Liver (tissue), 9 donors: Measurements from ENCODE around the gene DMAP1. TPM values are rescaled to one million over a fixed set of nuclear protein-coding genes. Genes with fewer than 3 reads are reported as not detected.
A peak's percentile ranks its signal among the peaks of the same experiment; 100 is the strongest.

Source experiments
- DNase-seq: peaks from one replicate; pipeline ENCODE4 v3.0.0-alpha.2; 2017; ENCODE audit warnings: low spot score
- H3K27ac ChIP-seq, 2 donors: one replicate each; pipeline ENCODE4 v1.7.0; 2013; ENCODE audit warnings: inconsistent platforms in 2 of 2, low read length in 2 of 2, control low read depth in 1 of 2, low read depth in 1 of 2, mild to moderate bottlenecking in 1 of 2
- H3K27me3 ChIP-seq, 4 donors: one replicate each; pipeline versions ENCODE4 v1.6.1 to v1.7.0; 2013; ENCODE audit warnings: low read length in 3 of 4, inconsistent platforms in 1 of 4, mild to moderate bottlenecking in 1 of 4, moderate library complexity in 1 of 4; ENCODE audit not compliant: control insufficient read depth in 4 of 4, insufficient read depth in 4 of 4
- H3K36me3 ChIP-seq, 4 donors: one replicate each; pipeline versions ENCODE4 v1.6.1 to v1.7.0; 2013; ENCODE audit warnings: low read length in 3 of 4, mild to moderate bottlenecking in 3 of 4, low read depth in 1 of 4, moderate library complexity in 1 of 4; ENCODE audit not compliant: control insufficient read depth in 4 of 4, insufficient read depth in 3 of 4
- H3K4me1 ChIP-seq, 4 donors: one replicate each; pipeline versions ENCODE4 v1.6.1 to v1.7.0; 2013; ENCODE audit warnings: low read length in 3 of 4, mild to moderate bottlenecking in 3 of 4, moderate library complexity in 1 of 4; ENCODE audit not compliant: control insufficient read depth in 4 of 4, insufficient read depth in 4 of 4
- H3K4me3 ChIP-seq, 3 donors: one replicate each; pipeline versions ENCODE4 v1.6.1 to v1.7.0; 2013; ENCODE audit warnings: low read length in 3 of 3, control low read depth in 1 of 3, low read depth in 1 of 3, mild to moderate bottlenecking in 1 of 3
- H3K9ac ChIP-seq, 2 donors: one replicate each; pipeline ENCODE4 v1.7.0; 2013; ENCODE audit warnings: low read length in 2 of 2, mild to moderate bottlenecking in 2 of 2, moderate library complexity in 2 of 2, control low read depth in 1 of 2, low read depth in 1 of 2
- H3K9me3 ChIP-seq, 4 donors: one replicate each; pipeline versions ENCODE4 v1.6.1 to v1.7.0; 2013; ENCODE audit warnings: low read length in 3 of 4; ENCODE audit not compliant: control insufficient read depth in 4 of 4
- CTCF ChIP-seq: fragments of 150-350 bp; IDR thresholded peaks from 2 replicates; pipeline ENCODE4 v1.5.1; 2017; ENCODE audit warnings: improper control_type of control experiment, low read depth, low read length; ENCODE audit not compliant: missing input control
- FOXA2 ChIP-seq: IDR thresholded peaks from 2 replicates; pipeline ENCODE4 v1.6.1; 2016; ENCODE audit warnings: antibody characterized with exemption
- GABPA ChIP-seq, 2 donors: IDR thresholded peaks in 1 of 2; conservative IDR thresholded peaks in 1 of 2; 2 replicates each; pipeline ENCODE4 v1.6.1; 2016; ENCODE audit warnings: antibody characterized with exemption in 2 of 2, mild to moderate bottlenecking in 1 of 2, moderate library complexity in 1 of 2
- JUND ChIP-seq, 2 donors: IDR thresholded peaks; 2 replicates each; pipeline ENCODE4 v1.6.1; 2016; ENCODE audit warnings: antibody characterized with exemption in 2 of 2
- NR2F2 ChIP-seq: IDR thresholded peaks from 2 replicates; pipeline ENCODE4 v1.6.1; 2016; ENCODE audit warnings: antibody characterized with exemption
- REST ChIP-seq: IDR thresholded peaks from 2 replicates; pipeline ENCODE4 v1.6.1; 2016; ENCODE audit warnings: antibody characterized with exemption, mild to moderate bottlenecking
- RXRA ChIP-seq, 2 donors: IDR thresholded peaks; 2 replicates each; pipeline ENCODE4 v1.6.1; 2017 to 2018; ENCODE audit warnings: antibody characterized with exemption in 2 of 2, mild to moderate bottlenecking in 1 of 2
- SP1 ChIP-seq: IDR thresholded peaks from 2 replicates; pipeline ENCODE4 v1.6.1; 2018; ENCODE audit warnings: antibody characterized with exemption, mild to moderate bottlenecking
- TAF1 ChIP-seq: conservative IDR thresholded peaks from 2 replicates; pipeline ENCODE4 v1.6.1; 2016; ENCODE audit warnings: antibody characterized with exemption, mild to moderate bottlenecking
- YY1 ChIP-seq: IDR thresholded peaks from 2 replicates; pipeline ENCODE4 v1.6.1; 2016; ENCODE audit warnings: antibody characterized with exemption, mild to moderate bottlenecking
- ZBTB33 ChIP-seq: IDR thresholded peaks from 2 replicates; pipeline ENCODE4 v1.6.1; 2016; ENCODE audit warnings: antibody characterized with exemption
- WGBS: extraction: QIAGEN DNeasy Blood & Tissue Kit; methylation state at CpG from one replicate; pipeline ENCODE4 v1.1.7; 2013; 5-methylcytosine and 5-hydroxymethylcytosine counted together
- polyA plus RNA-seq, 2 donors: library from polyadenylated mRNA; stranded (reverse) in 1 of 2; unstranded in 1 of 2; fragments of 200-250 nt in 1 of 2; fragments of >200 nt in 1 of 2; fragmentation: Nextera tagmentation in 1 of 2; extraction: Ambion mirVana in 1 of 2; gene quantifications; one replicate each; pipeline versions ENCODE4 v1.2.1 to v1.2.3, GENCODE V29; 2013 to 2015
- total RNA-seq, 2 donors: library from RNA; depleted of rRNA; stranded (reverse); fragments of >200 nt; gene quantifications; one replicate each; pipeline ENCODE4 v1.2.3, GENCODE V29; 2014
- donor health status: healthy.
- donor health status: healthy.
- donor health status: healthy.
- donor health status: healthy.
- donor health status: healthy.

The DMAP1 gene
- total and polyA plus RNA-seq, 4 donors, result 15.3 to 24.8 (median 18.3) TPM

- Histone ChIP-seq H3K4me1 (peaks cover 0 to 13% (median 6%) of the 10 kb centered on the region in 4 donors), H3K4me3 (no peak overlapping the region), H3K27ac (no peak overlapping the region), H3K9me3 (no peaks in the 10 kb centered on the region), H3K36me3 (peaks cover 11 to 45% (median 22%) of the 10 kb centered on the region in 4 donors), H3K9ac (no peak overlapping the region), H3K27me3 (no peaks in the 10 kb centered on the region)
- TF ChIP-seq CTCF (no peak), ZBTB33 (no peak), YY1 (no peak), TAF1 (no peak), NR2F2 (no peak), RXRA (IDR thresholded peaks at IDR 0.05) (no peak), FOXA2 (no peak), GABPA (IDR thresholded peaks at IDR 0.05 in 1 of 2, conservative IDR thresholded peaks at IDR 0.05 in 1 of 2) (no peak), JUND (IDR thresholded peaks at IDR 0.05) (no peak), SP1 (no peak)
- no peak for DNase-seq
- WGBS, result 89% methylated on average over 6 of the region's 6 CpGs
Measured at GRCh38 chr1:44219301-44219626, 6.0 kb downstream of the DMAP1 start.

GRCh38 chr1:44220001-44220751 is 6.9 kb downstream of the DMAP1 start:
- no peak for TF ChIP-seq REST
- TF ChIP-seq RXRA (IDR thresholded peaks at IDR 0.05), result peak; percentile 54 to 61
- peak; percentile 50 for TF ChIP-seq NR2F2
- peaks cover 0 to 8% (median 3%) of the 10 kb centered on the region in 4 donors for H3K4me1 ChIP-seq
- no peaks in the 10 kb centered on the region for H3K9me3 ChIP-seq
- H3K27ac ChIP-seq, result no peak overlapping the region
- H3K4me3 ChIP-seq, result no peak overlapping the region
- no peak for DNase-seq
- 82% methylated on average over 31 of the region's 31 CpGs for WGBS
- no peak overlapping the region for H3K9ac ChIP-seq
- peaks cover 11 to 45% (median 22%) of the 10 kb centered on the region in 4 donors for H3K36me3 ChIP-seq
- no peaks in the 10 kb centered on the region for H3K27me3 ChIP-seq
